GM19328 (cell line): ENCODE measurements around the gene ZBED4.
A peak's percentile ranks its signal among the peaks of the same experiment; 100 is the strongest.
"Not testable (repeated sequence)": the region's sequence is repeated elsewhere in the genome, so short reads cannot be mapped to it uniquely, and the experiment has no call there.

Experiments
- ATAC-seq: cut with Tn5 transposase; IDR thresholded peaks from one replicate; pipeline ENCODE4 v1.9.1; 2021; ENCODE audit warnings: mild to moderate bottlenecking, moderate library complexity; ENCODE audit not compliant: unreplicated experiment

The ZBED4 gene

GRCh38 chr22:49850959-49851802 lies 2.5 kb upstream of the ZBED4 start:
- no peak for ATAC-seq

DNA sequence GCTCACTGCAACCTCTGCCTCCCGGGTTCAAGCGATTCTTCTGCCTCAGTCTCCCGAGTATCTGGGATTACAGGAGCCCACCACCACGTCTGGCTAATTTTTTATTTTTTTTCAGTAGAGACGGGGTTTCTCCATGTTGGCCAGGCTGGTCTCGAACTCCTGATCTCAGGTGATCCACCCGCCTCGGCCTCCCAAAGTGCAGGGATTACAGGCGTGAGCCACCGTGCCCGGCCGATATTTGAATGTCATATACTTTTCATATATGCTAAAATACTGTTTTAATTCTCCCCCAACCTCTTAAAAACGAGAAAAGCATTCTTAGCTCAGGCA lies 1.1 kb upstream of the ZBED4 start:
- ATAC-seq = not testable (repeated sequence)

- peak; percentile 38 for ATAC-seq
Measured at GRCh38 chr22:49853981-49854831, 562 bp downstream of the ZBED4 start.

DNA sequence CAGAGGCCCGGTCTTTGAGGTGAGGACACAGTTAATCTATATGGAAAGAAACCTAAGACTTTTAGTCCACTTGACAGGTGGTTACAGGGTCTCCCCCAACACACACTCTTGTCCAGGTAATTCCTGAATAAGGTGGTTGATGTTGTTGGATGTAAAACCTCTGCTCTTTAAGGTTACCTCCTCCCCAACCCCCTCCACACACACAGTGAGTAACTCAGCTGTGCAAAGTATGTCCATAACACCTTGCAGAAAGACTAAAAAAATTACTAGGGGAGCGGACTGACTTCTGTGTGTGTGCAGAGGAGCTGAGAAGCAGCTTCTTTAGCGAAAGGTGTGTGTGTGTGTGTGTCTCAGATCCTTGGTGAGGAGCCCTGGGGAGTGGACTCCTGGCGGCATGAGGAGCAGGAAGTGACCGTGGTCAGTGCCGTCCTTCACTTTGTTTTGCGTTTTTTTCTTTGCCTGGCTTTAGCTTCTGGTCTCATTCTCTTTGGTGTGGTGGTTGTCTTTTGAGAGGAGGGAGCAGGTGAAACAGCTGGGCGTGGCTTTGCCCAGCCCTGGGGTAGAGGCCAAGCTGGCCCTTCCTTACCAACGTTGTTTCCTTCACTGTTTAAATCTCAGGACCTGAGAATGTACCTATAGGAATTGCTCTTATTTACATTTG lies 1.7 kb downstream of the ZBED4 start:
- ATAC-seq = no peak

- ATAC-seq = no peak
Measured at GRCh38 chr22:49856343-49856742, 2.7 kb downstream of the ZBED4 start.

DNA sequence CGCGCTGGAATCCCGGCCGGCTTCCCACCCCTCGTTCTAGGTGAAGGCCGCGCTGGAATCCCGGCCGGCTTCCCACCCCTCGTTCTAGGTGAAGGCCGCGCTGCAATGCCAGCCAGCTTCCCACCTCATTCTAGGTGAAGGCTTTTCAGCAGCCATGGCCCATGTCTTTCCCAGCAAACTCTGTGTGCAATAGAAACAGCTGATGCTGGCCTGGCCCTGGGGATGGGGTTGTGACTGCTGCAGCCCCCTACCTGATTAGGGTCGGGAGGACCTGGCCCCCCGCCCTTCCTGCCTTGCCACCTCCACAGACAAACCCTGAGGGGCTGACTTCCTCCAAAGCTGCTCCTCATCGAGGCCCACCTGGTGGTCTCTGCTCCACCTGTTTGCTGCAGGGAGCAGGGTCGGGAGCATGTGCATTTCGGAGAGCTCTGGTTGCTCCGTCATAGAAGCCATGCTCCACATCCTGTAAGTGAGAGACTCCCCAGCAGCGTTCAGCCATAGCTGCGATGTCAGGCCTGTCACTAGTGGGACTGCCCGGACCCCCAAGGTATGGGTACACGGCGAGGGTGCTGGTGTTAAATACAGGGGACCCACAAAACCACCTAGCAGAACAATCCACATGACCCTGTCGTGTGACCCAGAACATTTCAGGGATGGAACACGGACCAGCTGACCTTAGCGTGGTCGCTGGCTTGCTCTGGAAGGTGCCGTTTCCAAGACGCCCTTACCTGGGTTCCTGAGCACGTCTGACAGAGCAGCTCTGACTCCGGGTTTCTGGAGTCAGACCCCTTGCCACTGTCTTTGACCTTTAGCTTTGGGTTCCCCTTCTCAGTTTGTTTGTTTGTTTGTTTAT lies 3.3 kb downstream of the ZBED4 start:
- ATAC-seq = no peak

- no peak for ATAC-seq
Measured at GRCh38 chr22:49858827-49859226, 5.2 kb downstream of the ZBED4 start.

DNA sequence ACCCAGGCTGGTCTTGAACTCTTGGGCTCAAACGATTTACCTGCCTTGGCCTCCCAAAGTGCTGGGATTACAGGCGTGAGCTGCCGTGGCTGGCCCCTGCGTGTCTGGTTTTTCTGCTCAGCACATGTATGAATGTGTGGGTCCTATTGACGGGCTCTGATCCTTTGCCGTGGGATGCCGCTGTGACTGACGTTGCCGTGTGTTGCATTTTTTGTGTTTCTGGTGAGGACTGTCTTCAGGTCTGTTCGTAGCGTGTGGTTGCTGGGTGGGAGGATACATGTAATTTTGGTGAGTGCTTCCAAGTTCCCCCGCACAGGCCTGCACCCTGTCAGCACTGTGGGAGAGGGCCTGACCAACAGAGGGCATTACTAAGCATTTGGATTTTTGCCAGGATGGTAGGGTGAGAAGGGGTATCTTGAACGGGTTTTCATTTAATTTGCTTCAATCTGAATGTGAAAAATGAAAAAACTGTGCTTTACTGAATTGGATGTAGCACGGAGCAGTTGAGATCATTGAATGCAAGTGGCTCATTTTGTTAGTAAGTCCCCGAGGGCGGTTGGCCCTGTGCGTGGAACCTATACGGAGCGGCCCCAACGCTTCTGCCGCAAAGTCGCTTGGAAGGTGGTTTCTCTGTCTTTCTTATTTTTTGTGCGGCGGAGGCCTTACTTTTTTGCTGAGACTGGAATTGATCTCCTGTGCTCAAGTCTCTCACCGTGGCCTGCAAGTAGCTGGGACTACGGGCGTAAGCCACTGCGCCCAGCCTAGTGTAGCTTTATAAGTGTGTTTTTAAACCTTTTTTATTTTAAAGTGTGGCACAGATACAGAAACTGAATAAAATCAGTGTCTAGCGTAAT lies 8.2 kb downstream of the ZBED4 start:
- ATAC-seq = no peak

- ATAC-seq = no peak
Measured at GRCh38 chr22:49862496-49862776, 8.8 kb downstream of the ZBED4 start.

GRCh38 chr22:49863931-49864330 lies 10.3 kb downstream of the ZBED4 start:
- no peak for ATAC-seq

DNA sequence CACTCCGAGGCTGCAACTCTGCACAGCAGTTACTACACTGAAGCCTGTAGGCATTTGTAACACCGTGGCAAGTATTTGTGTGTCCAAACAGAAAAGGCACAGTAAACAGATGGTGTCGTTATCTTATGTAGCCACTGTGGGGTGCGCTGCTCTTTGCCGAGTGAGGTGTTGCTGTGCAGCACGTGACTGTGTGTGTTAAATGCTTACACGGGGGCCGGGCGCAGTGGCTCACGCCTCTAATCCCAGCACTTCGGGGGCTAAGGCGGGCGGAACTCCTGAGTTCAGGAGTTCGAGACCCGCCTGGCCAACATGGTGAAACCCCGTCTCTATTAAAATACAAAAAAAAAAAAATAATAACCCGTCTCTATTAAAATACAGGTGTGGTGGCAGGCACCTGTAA lies 11.5 kb downstream of the ZBED4 start:
- ATAC-seq = no peak

GRCh38 chr22:49866134-49866533 lies 12.5 kb downstream of the ZBED4 start:
- no peak for ATAC-seq

- ATAC-seq = no peak
Measured at GRCh38 chr22:49866646-49867045, 13.0 kb downstream of the ZBED4 start.

DNA sequence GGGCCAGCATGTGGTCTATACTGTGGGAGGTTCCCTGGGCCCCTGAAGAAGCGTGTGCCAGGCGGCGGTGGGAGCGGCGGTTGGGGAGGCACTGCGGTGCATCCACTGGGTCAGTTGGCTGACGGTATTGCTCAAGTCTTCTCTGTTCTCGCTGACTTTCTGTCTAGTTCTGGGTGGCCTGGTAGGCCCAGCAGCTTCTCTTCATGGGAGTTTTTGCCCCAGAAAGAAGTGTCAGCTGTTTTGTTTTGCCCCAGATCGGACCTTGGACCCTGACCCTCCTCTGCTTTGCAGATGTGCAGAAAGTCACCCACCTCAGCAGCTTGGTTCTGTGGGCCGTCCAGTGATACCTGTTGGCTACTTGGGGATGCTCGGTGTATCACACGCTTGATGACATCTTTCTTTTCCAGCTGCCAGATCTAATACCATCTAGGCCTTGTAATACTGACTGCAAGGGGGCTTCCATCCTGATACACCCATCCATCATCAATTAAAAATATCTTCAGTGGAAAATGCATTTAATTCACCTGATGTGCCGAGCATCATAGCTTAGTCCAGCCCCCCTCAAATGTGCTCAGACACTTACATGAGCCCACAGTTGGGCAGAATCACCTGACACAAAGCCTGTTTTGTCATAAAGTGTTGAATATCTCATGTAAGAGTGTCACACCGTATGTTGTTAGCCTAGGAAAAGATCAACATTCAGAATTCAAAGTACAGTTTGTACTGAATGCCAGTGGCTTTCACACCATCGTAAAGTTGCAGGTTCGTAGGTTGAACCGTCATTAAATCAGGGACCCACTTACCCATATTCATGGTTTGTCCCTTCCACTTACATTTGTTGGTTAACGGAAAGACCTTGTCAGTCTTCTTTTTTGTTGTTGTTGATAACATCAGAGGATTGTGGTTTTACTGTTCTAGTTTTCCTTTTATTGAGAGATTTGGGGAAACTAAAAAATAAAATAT lies 13.9 kb downstream of the ZBED4 start:
- no peak for ATAC-seq

DNA sequence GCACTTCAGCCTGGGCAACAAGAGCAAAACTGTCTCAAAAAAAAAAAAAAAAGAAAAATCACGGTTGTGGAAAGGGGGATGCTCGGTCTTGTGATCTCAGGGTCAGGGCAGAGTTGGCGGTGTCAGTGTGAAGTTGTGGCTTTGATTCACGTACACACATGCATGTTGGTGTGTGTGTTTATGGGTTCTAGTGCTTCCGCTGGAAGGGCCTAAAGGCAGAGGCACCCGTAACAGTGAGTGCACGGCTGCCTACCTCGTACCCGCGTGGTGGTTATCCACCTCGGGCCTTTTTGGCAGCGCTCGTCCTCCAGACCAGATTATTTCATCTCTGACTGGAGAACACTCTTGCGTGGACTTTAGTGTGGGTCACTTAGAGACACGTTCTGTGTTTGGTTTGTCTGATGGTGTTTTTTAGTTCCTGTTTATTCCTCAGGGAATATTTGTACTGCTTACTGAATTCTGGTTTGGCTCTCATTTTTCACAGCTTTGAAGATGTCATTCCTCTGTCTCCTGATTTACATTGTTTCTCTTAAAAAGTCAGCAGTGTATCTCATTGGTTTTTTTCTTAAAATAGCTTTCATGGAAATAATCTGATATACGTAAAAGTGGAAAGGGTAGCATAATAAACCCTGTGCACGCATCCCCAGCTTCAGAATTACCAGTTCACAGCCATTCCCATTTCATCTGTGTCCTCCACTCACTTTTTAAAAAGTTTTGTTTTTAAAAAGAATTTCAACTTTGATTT lies 15.6 kb downstream of the ZBED4 start:
- no peak for ATAC-seq

GRCh38 chr22:49869845-49870712 lies 16.4 kb downstream of the ZBED4 start:
- ATAC-seq = no peak

DNA sequence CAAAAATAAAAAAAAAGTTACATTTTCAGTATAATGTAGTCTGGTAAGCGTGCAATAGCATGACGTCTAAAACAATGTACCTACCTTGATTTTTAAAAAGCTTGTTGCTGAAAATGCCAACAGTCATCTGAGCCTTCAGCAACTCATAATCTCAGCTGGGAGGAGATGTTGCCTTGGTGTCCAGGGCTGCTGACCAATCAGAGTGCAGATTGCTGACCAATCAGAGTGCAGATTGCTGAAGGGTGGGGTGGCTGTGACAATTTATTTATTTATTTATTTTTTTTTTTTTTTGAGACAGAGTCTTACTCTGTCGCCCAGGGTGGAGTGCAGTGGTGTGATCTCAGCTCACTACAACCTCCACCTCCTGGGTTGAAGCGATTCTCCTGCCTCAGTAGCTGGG lies 17.8 kb downstream of the ZBED4 start:
- no peak for ATAC-seq
